H9 (cell line): Measurements from ENCODE around the gene NCBP2L. TPM values are rescaled to one million over a fixed set of nuclear protein-coding genes. Genes with fewer than 3 reads are reported as not detected.

ENCODE experiments used
- DNase-seq: peaks from one replicate; pipeline ENCODE4 v3.0.0-alpha.2; 2017
- H2AFZ ChIP-seq: one replicate; pipeline ENCODE4 v1.6.1; 2013; ENCODE audit warnings: mild to moderate bottlenecking, low read length, control low read depth, moderate library complexity
- H2AK5ac ChIP-seq: 2 replicates; pipeline ENCODE4 v1.6.1; 2013; ENCODE audit warnings: low read length, control low read depth, mixed read lengths; ENCODE audit not compliant: insufficient read length
- H2BK120ac ChIP-seq: one replicate; pipeline ENCODE4 v1.6.1; 2013; ENCODE audit warnings: low read depth, mild to moderate bottlenecking, low read length, control low read depth, inconsistent platforms; ENCODE audit not compliant: poor library complexity, severe bottlenecking
- H2BK12ac ChIP-seq: 2 replicates; pipeline ENCODE4 v1.6.1; 2013; ENCODE audit warnings: low read length, control low read depth, mixed read lengths, low read depth; ENCODE audit not compliant: insufficient read length
- H2BK15ac ChIP-seq: 2 replicates; pipeline ENCODE4 v1.6.1; 2013; ENCODE audit warnings: low read depth, low read length, control low read depth
- H2BK20ac ChIP-seq: one replicate; pipeline ENCODE4 v1.6.1; 2013; ENCODE audit warnings: low read depth, mild to moderate bottlenecking, low read length, control low read depth, inconsistent platforms; ENCODE audit not compliant: poor library complexity, severe bottlenecking
- H2BK5ac ChIP-seq: 2 replicates; pipeline ENCODE4 v1.6.1; 2013; ENCODE audit warnings: low read length, control low read depth, mixed read lengths; ENCODE audit not compliant: insufficient read length
- H3K14ac ChIP-seq: 2 replicates; pipeline ENCODE4 v1.6.1; 2013; ENCODE audit warnings: low read length, control low read depth; ENCODE audit not compliant: insufficient read depth
- H3K18ac ChIP-seq: 2 replicates; pipeline ENCODE4 v1.6.1; 2013; ENCODE audit warnings: low read depth, mild to moderate bottlenecking, mixed read lengths, low read length, control low read depth; ENCODE audit not compliant: insufficient read length
- H3K23ac ChIP-seq: 2 replicates; pipeline ENCODE4 v1.6.1; 2013; ENCODE audit warnings: low read length, control low read depth, mixed read lengths, low read depth; ENCODE audit not compliant: insufficient read length
- H3K23me2 ChIP-seq: 2 replicates; pipeline ENCODE4 v1.6.1; 2013; ENCODE audit warnings: low read depth, mild to moderate bottlenecking, mixed read lengths, low read length, control low read depth; ENCODE audit not compliant: insufficient read length, poor library complexity, severe bottlenecking
- H3K27ac ChIP-seq: 2 replicates; pipeline ENCODE4 v1.5.1; 2013; ENCODE audit warnings: low read length, control low read depth, mixed read lengths, low read depth; ENCODE audit not compliant: insufficient read length
- H3K27me3 ChIP-seq: 2 replicates; pipeline ENCODE4 v1.6.1; 2013; ENCODE audit warnings: low read length, control low read depth, inconsistent platforms; ENCODE audit not compliant: insufficient read depth
- H3K4ac ChIP-seq: 2 replicates; pipeline ENCODE4 v1.6.1; 2013; ENCODE audit warnings: low read depth, mild to moderate bottlenecking, control low read depth, inconsistent platforms, low read length, moderate library complexity
- H3K4me1 ChIP-seq: 2 replicates; pipeline ENCODE4 v1.6.1; 2013; ENCODE audit warnings: low read length, control low read depth, inconsistent platforms; ENCODE audit not compliant: insufficient read depth
- H3K4me2 ChIP-seq: 2 replicates; pipeline ENCODE4 v1.6.1; 2013; ENCODE audit warnings: low read length, control low read depth, mixed read lengths; ENCODE audit not compliant: insufficient read length, insufficient read depth
- H3K56ac ChIP-seq: 2 replicates; pipeline ENCODE4 v1.6.1; 2013; ENCODE audit warnings: low read depth, mild to moderate bottlenecking, mixed read lengths, low read length, control low read depth; ENCODE audit not compliant: insufficient read length
- H3K79me1 ChIP-seq: 2 replicates; pipeline ENCODE4 v1.6.1; 2013; ENCODE audit warnings: low read depth, mild to moderate bottlenecking, moderate library complexity, low read length, control low read depth, inconsistent platforms; ENCODE audit not compliant: insufficient read depth, poor library complexity, severe bottlenecking
- H3K79me2 ChIP-seq: 2 replicates; pipeline ENCODE4 v1.6.1; 2013; ENCODE audit warnings: low read length, control low read depth, inconsistent platforms; ENCODE audit not compliant: insufficient read depth
- H3K9ac ChIP-seq: 2 replicates; pipeline ENCODE4 v1.6.1; 2013; ENCODE audit warnings: low read length, control low read depth, mixed read lengths; ENCODE audit not compliant: insufficient read length; ENCODE audit errors: extremely low read depth
- H3K9me3 ChIP-seq: one replicate; pipeline ENCODE4 v1.6.1; 2013; ENCODE audit warnings: low read depth, low read length, inconsistent platforms; ENCODE audit not compliant: control insufficient read depth
- H3T11ph ChIP-seq: one replicate; pipeline ENCODE4 v1.6.1; 2013; ENCODE audit warnings: mild to moderate bottlenecking, low read length, control low read depth, inconsistent platforms
- H4K20me1 ChIP-seq: one replicate; pipeline ENCODE4 v1.6.1; 2013; ENCODE audit not compliant: control insufficient read depth, insufficient read length, insufficient read depth
- H4K5ac ChIP-seq: 2 replicates; pipeline ENCODE4 v1.6.1; 2013; ENCODE audit warnings: low read depth, mild to moderate bottlenecking, mixed read lengths, low read length, control low read depth; ENCODE audit not compliant: insufficient read length
- H4K8ac ChIP-seq: replicated peaks from 2 replicates; pipeline ENCODE4 v1.6.1; 2013; ENCODE audit warnings: low read length, control low read depth, mixed read lengths, low read depth; ENCODE audit not compliant: insufficient read length
- H4K91ac ChIP-seq: 2 replicates; pipeline ENCODE4 v1.6.1; 2013; ENCODE audit warnings: low read depth, mild to moderate bottlenecking, moderate library complexity, mixed read lengths, low read length, control low read depth; ENCODE audit not compliant: insufficient read length
- H3K27ac Mint-ChIP-seq, 3 experiments: 2 replicates in 2 of 3; 3 replicates in 1 of 3; pipeline ENCODE4 v1.8.0; 2020 to 2021; ENCODE audit warnings: mixed read lengths in 3 of 3, mild to moderate bottlenecking in 1 of 3, moderate library complexity in 1 of 3
- H3K27me3 Mint-ChIP-seq: 2 replicates; pipeline ENCODE4 v1.8.0; 2021; ENCODE audit warnings: low read depth, mild to moderate bottlenecking, moderate library complexity, mixed read lengths
- H3K36me3 Mint-ChIP-seq, 3 experiments: 2 replicates in 2 of 3; 3 replicates in 1 of 3; pipeline ENCODE4 v1.8.0; 2020 to 2021; ENCODE audit warnings: low read depth in 3 of 3, mixed read lengths in 3 of 3; ENCODE audit not compliant: insufficient read depth in 1 of 3
- H3K4me1 Mint-ChIP-seq, 2 experiments: 2 replicates each; pipeline ENCODE4 v1.8.0; 2020; ENCODE audit warnings: mixed read lengths in 2 of 2
- H3K4me3 Mint-ChIP-seq, 2 experiments: 2 replicates in 1 of 2; 3 replicates in 1 of 2; pipeline ENCODE4 v1.8.0; 2020 to 2021; ENCODE audit warnings: mild to moderate bottlenecking in 2 of 2, mixed read lengths in 2 of 2, moderate library complexity in 1 of 2
- H3K9me3 Mint-ChIP-seq, 2 experiments: 2 replicates in 1 of 2; 3 replicates in 1 of 2; pipeline ENCODE4 v1.8.0; 2020; ENCODE audit warnings: mild to moderate bottlenecking in 2 of 2, mixed read lengths in 2 of 2, moderate library complexity in 1 of 2
- CTCF ChIP-seq: fragments of 200-600 bp; sonication (generic); conservative IDR thresholded peaks from 3 replicates; pipeline ENCODE4 v1.8.0; 2021; ENCODE audit warnings: antibody characterized with exemption, mild to moderate bottlenecking
- WGBS: extraction: QIAGEN DNeasy Blood & Tissue Kit; methylation state at CpG from one replicate; pipeline ENCODE4 v1.1.7; 2013; ENCODE audit warnings: missing lambda C conversion rate, low lambda C conversion rate, mixed read lengths; ENCODE audit not compliant: insufficient read length; ENCODE audit errors: extremely low coverage; 5-methylcytosine and 5-hydroxymethylcytosine counted together
- total RNA-seq: library from RNA; stranded (reverse); gene quantifications from 2 replicates; pipeline ENCODE4 v1.2.1, GENCODE V29; 2021

Gene NCBP2L
- total RNA-seq, 1 experiment from 2014 or later, result not detected

- Histone ChIP-seq H3K27ac (no peak overlapping the region), H4K20me1 (no peaks in the 10 kb centered on the region), H3K56ac (no peak overlapping the region), H2BK12ac (no peak overlapping the region), H4K8ac (no peak overlapping the region), H2BK5ac (no peak overlapping the region), H3K9ac (no peak overlapping the region), H3K9me3 (no peaks in the 10 kb centered on the region), H3K23ac (no peak overlapping the region), H3K79me1 (no peaks in the 10 kb centered on the region), H4K91ac (no peak overlapping the region), H2AK5ac (no peak overlapping the region), H2BK120ac (no peak overlapping the region), H3K27me3 (no peaks in the 10 kb centered on the region; the same call in 1 of the 2 replicates), H3K18ac (no peak overlapping the region), H3K4ac (no peak overlapping the region), H2AFZ (no peak overlapping the region), H3K14ac (no peak overlapping the region), H3T11ph (no peak overlapping the region), H2BK20ac (no peak overlapping the region), H3K4me1 (no peaks in the 10 kb centered on the region), H3K79me2 (no peaks in the 10 kb centered on the region), H3K4me2 (no peak overlapping the region), H2BK15ac (no peak overlapping the region), H3K23me2 (peaks cover 3% of the 10 kb centered on the region), H4K5ac (no peak overlapping the region)
- no CpG with 5 or more reads among the region's 9 CpGs for WGBS
- no peak overlapping the region for H3K27ac Mint-ChIP-seq
- no peak for TF ChIP-seq CTCF
- H3K36me3 Mint-ChIP-seq, result peaks cover 0 to 2% (median 0%) of the 10 kb centered on the region in 3 experiments; a peak in 1 of 7 replicates
- peaks cover 17% of the 10 kb centered on the region for H3K27me3 Mint-ChIP-seq
- peaks cover 8% of the 10 kb centered on the region in 2 experiments for H3K4me1 Mint-ChIP-seq
- H3K9me3 Mint-ChIP-seq, result peaks cover 0 to 31% of the 10 kb centered on the region in 2 experiments; a peak in 2 of 5 replicates
- DNase-seq, result no peak
- no peak overlapping the region for H3K4me3 Mint-ChIP-seq
These were observed 3.0 kb downstream of the NCBP2L start for GRCh38 chrX:107780525-107780924.
